Measurements from ENCODE around the gene COL18A1.

DNA sequence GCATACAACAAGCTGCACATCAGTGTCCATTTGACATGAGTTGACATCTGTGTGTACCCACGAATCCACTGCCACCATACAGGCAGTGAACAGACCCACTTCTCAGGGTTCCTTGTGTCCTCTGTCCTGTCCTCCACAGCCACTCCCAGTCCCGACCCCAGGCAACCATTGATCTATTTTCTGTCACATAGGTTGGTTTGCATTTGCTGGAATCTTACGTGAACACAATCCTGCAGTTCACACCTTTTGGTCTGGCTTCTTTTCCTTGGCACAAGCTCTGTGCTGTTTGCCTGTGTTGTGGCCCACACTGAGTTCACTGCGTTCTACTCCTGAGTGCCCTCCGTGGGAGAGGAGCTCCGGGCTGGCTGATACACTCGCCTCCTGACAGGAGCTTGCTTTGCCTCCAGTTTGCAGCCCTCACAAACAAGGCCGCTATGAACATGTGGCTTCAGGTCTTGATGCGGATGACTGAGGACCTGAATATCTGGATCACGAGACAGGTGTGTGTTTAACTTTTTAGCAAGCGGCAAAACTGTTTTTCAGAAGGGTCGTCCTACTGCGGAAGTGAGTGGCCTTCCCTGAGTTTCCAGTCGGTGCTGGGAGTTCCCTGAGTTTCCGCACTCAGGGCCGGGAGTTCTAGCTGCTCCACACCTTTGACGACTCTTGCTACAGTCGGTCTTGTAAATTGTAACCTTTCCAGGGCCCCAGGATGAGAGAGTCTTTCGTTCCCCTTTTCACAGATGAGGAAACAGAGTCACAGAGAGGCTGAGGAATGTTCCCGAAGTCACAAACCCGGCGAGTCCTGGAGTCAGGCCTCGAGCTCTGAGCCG is 13.0 kb upstream of the COL18A1 start:
- TF ChIP-seq TCF4 (CRISPR knock-in tag; IDR thresholded peaks at IDR 0.05; ENCODE audit: borderline replicate concordance): no peak
- TF ChIP-seq ZFP30 (CRISPR knock-in tag; IDR thresholded peaks at IDR 0.05): no peak
- no peak for TF ChIP-seq CSDC2 (CRISPR knock-in tag; IDR thresholded peaks at IDR 0.05)
- TF ChIP-seq ZNF8 (CRISPR knock-in tag; IDR thresholded peaks at IDR 0.05): no peak
- TF ChIP-seq, protein P1, sequence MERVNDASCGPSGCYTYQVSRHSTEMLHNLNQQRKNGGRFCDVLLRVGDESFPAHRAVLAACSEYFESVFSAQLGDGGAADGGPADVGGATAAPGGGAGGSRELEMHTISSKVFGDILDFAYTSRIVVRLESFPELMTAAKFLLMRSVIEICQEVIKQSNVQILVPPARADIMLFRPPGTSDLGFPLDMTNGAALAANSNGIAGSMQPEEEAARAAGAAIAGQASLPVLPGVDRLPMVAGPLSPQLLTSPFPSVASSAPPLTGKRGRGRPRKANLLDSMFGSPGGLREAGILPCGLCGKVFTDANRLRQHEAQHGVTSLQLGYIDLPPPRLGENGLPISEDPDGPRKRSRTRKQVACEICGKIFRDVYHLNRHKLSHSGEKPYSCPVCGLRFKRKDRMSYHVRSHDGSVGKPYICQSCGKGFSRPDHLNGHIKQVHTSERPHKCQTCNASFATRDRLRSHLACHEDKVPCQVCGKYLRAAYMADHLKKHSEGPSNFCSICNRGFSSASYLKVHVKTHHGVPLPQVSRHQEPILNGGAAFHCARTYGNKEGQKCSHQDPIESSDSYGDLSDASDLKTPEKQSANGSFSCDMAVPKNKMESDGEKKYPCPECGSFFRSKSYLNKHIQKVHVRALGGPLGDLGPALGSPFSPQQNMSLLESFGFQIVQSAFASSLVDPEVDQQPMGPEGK (CRISPR knock-in tag; IDR thresholded peaks at IDR 0.05; ENCODE audit: borderline replicate concordance): no peak
- no peak for TF ChIP-seq RARB (CRISPR knock-in tag; IDR thresholded peaks at IDR 0.05)
- no peak for TF ChIP-seq BACH2 (CRISPR knock-in tag; IDR thresholded peaks at IDR 0.05; ENCODE audit: borderline replicate concordance)
- TF ChIP-seq PPARA (CRISPR knock-in tag; IDR thresholded peaks at IDR 0.05; ENCODE audit: borderline replicate concordance): no peak
- no peak for TF ChIP-seq GLIS3 (CRISPR knock-in tag; IDR thresholded peaks at IDR 0.05)
- TF ChIP-seq ESRRG (CRISPR knock-in tag; IDR thresholded peaks at IDR 0.05): no peak
- TF ChIP-seq ZNF565 (CRISPR knock-in tag; conservative IDR thresholded peaks at IDR 0.05; ENCODE audit: low read depth): no peak
- TF ChIP-seq ARNTL (CRISPR knock-in tag; IDR thresholded peaks at IDR 0.05; ENCODE audit: borderline replicate concordance, low read depth): no peak
- TF ChIP-seq, protein P2, sequence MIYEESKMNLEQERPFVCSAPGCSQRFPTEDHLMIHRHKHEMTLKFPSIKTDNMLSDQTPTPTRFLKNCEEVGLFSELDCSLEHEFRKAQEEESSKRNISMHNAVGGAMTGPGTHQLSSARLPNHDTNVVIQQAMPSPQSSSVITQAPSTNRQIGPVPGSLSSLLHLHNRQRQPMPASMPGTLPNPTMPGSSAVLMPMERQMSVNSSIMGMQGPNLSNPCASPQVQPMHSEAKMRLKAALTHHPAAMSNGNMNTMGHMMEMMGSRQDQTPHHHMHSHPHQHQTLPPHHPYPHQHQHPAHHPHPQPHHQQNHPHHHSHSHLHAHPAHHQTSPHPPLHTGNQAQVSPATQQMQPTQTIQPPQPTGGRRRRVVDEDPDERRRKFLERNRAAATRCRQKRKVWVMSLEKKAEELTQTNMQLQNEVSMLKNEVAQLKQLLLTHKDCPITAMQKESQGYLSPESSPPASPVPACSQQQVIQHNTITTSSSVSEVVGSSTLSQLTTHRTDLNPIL (CRISPR knock-in tag; IDR thresholded peaks at IDR 0.05; ENCODE audit: low read depth): no peak
- TF ChIP-seq ISL1 (CRISPR knock-in tag; IDR thresholded peaks at IDR 0.05): no peak
